Measurements from ENCODE around the gene PAPPA.

Gene PAPPA

GRCh38 chr9:116322521-116322920, 168.9 kb downstream of the PAPPA start:
- DNase-seq: no peak

DNA sequence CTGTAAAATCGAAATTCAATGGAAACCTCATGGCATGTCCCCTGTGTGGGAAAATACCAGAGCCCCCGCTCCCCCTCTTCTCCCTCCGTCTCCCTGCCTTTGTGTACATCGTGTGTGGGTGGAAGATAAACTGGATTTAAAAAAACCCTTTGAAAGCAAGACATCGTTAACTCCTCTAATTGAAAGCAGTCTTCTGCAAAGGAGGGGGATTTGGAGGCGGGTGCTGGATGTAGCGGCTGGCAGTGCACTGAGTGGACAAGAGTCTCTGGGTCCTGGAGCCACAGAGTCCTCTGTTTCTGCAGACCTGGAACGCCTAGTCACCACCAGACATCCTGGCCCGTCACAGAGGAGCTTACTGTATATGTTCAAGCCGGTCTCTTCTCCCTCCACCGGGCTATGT, 169.4 kb downstream of the PAPPA start:
- DNase-seq: no peak

DNA sequence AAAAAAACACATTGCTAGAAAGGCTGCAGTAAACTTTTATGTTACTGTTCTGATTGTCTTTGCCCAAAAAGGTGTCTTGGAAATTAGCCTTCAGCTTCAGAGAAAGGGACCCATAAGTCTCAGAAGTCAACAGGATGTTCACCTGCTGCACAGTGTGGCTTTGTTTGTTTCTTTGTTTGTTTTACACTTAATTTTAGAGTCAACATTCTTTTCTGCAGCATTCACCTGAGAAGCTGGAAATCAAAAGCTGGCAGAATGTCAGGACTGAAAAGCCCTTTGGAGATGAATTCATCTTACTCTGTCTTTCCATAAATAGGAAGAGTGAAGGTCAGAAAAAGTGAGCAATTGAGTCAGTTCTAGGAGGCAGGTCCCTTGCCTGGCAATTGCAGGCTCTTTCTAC, 170.0 kb downstream of the PAPPA start:
- DNase-seq: no peak

GRCh38 chr9:116325924-116326323, 172.3 kb downstream of the PAPPA start:
- no peak for DNase-seq

- DNase-seq: no peak
Measured at GRCh38 chr9:116327701-116328405, 174.3 kb downstream of the PAPPA start.

GRCh38 chr9:116329470-116329869, 175.9 kb downstream of the PAPPA start:
- DNase-seq: no peak

GRCh38 chr9:116331241-116331640, 177.7 kb downstream of the PAPPA start:
- DNase-seq: no peak

- DNase-seq: no peak
Measured at GRCh38 chr9:116332090-116332489, 178.5 kb downstream of the PAPPA start.

- DNase-seq: no peak
Measured at GRCh38 chr9:116333254-116333653, 179.7 kb downstream of the PAPPA start.

- DNase-seq: no peak
Measured at GRCh38 chr9:116334546-116335150, 181.1 kb downstream of the PAPPA start.

DNA sequence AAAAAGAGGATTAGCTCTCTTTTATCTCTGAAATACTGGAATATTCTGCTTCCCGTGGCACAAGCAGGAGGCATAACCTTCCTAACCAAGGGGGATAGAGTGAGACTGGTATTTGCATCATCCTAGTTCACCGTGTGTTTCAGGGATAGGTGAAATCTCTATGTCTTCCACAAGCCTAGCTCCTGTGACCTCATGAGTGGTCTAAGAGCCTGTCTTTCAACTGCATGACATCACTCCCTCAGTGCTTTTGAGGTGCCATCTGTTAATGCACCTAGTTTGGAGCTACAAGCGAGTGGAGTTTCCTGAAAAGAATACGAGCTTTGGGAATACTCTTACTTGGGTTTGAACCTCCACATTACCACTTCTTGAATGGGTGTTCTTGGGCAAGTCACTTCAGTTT, 181.8 kb downstream of the PAPPA start:
- no peak for DNase-seq

- DNase-seq: no peak
Measured at GRCh38 chr9:116336133-116336862, 182.7 kb downstream of the PAPPA start.

GRCh38 chr9:116337015-116337414, 183.4 kb downstream of the PAPPA start:
- DNase-seq: no peak

GRCh38 chr9:116340270-116340669, 186.7 kb downstream of the PAPPA start:
- no peak for DNase-seq

- DNase-seq: no peak
Measured at GRCh38 chr9:116342061-116342460, 188.5 kb downstream of the PAPPA start.

DNA sequence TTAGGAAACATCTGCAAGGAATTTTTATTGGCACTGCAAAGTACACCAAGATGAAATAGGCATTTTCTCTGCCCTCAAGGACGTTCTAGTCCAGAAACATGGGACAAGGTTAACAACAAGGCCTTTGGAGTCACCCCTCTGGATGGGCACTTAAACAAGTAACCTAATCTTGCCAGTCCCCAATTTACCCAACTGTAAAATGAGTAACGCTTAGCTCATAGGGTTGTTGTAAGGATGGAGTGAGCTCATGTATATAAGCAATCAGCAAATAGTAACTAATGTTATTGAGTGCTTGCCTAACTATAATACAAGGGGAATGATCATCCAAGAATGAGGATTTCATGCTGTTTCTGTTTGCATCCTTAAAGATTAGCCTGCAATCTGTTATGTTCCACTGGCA, 189.3 kb downstream of the PAPPA start:
- DNase-seq: no peak

DNA sequence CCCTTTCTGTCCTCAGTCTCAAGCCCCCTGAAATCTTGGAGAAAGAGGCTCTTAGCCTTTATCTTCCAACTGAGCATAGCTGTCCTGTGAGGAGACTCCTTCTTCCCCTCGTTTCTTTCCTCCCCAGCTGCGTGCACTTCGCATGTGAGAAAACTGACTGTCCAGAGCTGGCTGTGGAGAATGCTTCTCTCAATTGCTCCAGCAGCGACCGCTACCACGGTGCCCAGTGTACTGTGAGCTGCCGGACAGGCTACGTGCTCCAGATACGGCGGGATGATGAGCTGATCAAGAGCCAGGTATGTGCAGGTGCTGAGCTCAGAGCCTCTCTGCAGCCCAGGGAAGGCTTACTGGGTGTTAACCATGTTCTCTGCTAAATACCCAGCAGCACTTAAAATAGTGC, 190.8 kb downstream of the PAPPA start:
- DNase-seq: no peak

GRCh38 chr9:116345393-116345792, 191.8 kb downstream of the PAPPA start:
- DNase-seq: no peak

GRCh38 chr9:116345817-116346216, 192.2 kb downstream of the PAPPA start:
- DNase-seq: no peak

GRCh38 chr9:116349684-116350083, 196.1 kb downstream of the PAPPA start:
- no peak for DNase-seq

DNA sequence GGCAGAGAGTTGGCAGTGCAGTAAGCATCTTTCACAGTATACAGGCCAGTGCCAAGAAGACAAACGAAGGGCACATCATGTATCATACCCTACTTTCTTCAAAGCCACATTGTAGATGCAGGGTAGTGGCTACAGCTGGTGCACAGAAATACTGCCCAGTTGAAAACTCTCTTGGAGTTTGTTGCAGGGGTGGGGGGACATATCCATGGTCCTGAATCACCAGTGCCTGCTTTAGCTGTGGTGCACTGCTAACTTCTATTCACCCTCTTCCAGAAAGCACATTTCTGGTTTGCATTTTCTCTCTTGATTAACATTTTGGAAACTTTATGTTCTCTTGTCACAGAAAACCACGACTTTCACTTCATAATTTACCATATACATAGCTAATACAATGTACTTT, 196.6 kb downstream of the PAPPA start:
- no peak for DNase-seq

DNA sequence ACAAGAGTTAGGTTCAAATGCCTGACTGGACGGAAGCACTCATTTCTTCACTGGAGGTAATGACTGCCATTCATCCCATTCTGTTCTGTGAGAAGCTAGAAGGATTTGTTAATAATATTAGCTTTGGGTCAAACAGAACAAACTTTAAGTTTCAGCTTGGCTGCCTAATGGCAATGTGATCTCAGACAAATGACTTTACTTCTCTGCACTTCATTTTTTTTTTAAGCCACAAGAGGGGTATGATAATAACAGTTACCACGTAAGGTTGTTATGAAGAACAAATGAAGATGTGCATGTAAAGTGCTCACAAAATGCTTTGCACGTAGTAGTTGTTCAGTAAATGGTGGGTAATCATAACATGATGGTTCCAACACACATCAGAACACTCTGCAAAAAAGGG, 199.4 kb downstream of the PAPPA start:
- DNase-seq: no peak

- DNase-seq: no peak
Measured at GRCh38 chr9:116355153-116355921, 201.7 kb downstream of the PAPPA start.
